IPS-18c (cell line): ENCODE results near the gene TSPAN14.

Experiments
- H3K4me3 ChIP-seq: 2 replicates; pipeline ENCODE4 v1.7.0; 2013; ENCODE audit warnings: low read depth, mild to moderate bottlenecking, low read length, moderate library complexity; ENCODE audit not compliant: insufficient read depth
- H3K9me3 ChIP-seq: one replicate; pipeline ENCODE4 v1.6.1; 2013; ENCODE audit warnings: mild to moderate bottlenecking, low read length, moderate library complexity; ENCODE audit not compliant: control insufficient read depth, insufficient read depth

Gene TSPAN14

DNA sequence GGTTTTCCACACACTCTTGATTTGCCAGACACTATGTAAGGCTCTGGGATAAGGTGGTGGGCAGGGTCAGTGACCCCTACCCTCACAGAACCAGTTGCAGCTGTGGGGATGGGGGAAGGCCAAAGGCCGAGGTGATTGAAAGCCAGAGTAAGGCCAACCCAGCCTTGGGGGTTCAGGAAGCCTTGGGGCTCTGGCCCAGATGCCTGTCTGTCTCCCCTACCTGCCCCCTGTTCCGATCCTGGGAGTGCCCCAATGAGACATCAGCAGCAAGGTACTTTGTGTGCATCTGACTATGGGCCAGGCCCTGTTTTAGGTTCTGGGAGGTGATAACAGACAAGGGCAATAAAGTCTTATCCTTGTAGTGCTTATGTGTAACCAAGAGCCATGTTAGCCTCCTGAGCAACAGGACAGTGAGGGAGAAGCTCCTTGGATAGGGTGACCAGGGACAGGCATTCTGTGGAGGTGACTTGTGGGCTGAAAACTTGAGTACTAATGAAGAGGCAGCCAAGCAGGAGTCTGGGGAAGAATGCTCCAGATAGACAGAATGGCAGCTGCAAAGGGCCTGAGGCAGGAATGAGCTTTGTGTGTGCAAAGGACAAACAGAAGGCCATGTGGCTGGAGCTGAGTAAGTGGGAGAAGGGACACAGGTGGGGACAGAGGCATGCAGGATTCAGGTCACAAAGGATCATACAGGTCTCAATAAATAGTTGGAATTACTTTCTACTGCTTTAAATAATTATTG lies 35.4 kb downstream of the TSPAN14 start:
- peaks cover 3% of the 10 kb centered on the region for H3K9me3 ChIP-seq

GRCh38 chr10:80491251-80492102 lies 37.4 kb downstream of the TSPAN14 start:
- no peak overlapping the region for H3K4me3 ChIP-seq
- H3K9me3 ChIP-seq: no peaks in the 10 kb centered on the region

More for the DNA sequence above, 35.4 kb downstream of the TSPAN14 start:
- no peak overlapping the region for H3K4me3 ChIP-seq

DNA sequence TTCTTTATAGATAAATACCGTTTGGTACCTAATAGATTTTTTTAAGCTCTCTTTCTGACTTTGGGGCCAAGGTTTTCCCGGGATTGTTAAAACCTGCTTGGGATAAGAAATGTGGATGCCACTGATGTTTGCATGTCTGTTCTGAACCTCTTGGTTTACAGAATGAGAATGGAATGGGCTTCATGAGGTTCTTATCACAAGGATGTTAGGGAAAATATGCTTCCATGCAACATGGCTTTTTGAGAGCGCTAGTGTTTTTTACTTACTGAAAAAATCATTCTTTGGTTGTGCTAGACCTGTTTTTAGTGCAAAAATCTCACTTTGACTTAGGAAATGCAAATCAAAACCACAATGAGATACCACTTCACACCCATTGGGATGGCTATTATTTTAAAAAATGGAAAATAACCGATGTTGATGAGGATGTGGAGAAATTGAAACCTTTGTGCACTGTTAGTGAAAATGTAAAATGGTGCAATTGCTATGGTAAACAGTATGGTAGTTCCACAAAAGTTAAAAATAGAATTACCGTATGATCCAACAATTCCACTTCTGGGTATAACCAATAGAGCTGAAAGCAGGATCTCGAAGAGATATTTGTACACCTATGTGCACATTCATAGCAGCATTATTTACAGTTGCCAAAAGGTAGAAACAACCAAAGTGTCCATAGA lies 38.9 kb downstream of the TSPAN14 start:
- Histone ChIP-seq H3K9me3 (no peaks in the 10 kb centered on the region), H3K4me3 (no peak overlapping the region)

DNA sequence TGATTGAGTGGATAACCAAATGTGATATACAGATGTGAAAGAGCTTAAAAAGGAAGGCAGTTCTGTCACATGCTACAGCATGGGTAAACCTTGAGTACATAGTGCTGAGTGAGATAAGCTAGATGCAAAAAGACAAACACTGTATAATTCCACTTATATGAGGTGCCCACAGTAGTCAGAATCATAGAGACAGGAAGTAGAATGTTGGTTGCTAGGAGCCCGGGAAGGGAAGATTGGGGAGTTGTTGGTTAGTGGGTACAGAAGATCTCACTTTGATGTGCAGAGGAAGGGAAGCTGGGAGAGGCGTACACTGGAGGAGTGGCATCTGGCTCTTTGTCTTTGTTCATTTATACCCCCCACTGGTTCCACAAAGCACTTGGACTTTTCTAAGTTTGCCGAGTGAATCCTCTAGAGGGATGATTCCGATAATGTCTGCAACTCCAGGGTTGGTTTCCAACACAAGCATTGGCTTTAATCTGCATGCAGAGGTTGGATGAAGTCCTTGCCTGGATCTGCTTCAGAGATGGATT lies 39.5 kb downstream of the TSPAN14 start:
- Histone ChIP-seq H3K4me3 (no peak overlapping the region), H3K9me3 (no peaks in the 10 kb centered on the region)

DNA sequence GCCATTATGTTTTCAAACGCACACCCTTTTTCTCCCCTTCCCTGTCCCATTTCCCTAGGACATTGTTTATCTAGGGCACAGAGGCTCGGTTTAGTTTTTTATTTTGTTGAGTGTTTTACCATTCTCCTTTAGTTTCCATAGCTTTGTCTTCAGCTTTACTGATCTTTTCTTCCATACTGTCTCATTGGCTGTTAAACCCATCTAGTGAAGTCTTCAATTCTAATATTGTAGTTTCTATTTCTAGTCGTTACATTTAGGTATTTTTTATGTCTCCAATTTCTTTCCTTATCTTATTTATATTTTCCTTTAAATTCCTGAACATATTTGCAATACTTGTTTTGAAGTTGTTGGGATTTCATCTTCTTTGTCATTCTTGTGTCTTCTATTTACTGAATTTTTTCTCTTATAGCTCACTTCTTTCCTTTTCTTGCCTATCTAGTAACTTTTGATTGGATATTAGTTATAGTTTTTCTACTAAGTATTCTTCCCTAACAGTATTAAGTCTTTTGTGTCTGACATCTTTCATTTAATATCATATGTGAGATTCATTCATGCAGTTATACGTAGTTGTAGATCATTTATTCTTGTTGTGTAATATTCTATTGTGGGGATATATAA lies 42.6 kb downstream of the TSPAN14 start:
- no peaks in the 10 kb centered on the region for H3K9me3 ChIP-seq
- H3K4me3 ChIP-seq: no peak overlapping the region

DNA sequence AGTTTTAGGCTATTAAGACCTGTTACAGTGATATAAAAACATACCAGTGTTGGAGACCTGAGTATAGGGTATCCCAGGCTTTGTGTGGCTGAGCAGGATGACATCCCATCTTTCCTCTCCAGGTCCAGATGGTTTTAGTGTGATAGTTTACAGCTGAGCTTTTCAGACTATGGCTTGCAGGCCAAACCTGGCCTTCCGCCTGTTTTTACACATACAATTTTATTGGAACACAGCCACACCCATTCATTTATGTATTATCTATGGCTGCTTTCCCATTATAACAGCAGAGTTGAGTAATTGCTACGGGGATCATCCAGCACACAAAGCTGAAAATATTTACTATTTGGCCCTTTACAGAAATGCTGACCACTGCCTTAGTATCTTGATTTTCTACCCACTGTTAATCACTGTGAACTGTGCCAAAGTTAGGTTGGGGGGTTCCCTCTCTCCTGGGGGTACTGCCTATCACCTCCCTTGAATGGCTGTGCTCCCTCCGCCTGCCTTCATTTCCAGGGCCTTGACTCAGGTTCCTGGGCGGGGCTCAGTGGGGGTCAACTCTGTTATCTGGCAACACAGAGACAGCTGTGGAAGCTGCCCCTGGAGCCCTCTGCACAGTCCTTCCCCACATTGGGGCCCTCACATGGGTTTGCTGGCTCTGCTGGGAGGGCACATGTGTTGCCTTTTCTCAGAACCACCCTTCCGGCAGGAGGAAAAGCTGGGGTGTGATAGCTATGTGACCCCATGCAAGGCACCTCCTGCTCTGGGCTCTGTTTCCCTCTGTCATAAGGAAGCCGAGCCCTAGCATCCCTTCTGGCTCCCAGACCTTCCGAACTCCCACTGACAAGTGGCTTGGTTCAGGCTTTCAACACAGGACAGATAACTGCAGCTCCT lies 43.3 kb downstream of the TSPAN14 start:
- H3K4me3 ChIP-seq: no peak overlapping the region
- no peaks in the 10 kb centered on the region for H3K9me3 ChIP-seq

DNA sequence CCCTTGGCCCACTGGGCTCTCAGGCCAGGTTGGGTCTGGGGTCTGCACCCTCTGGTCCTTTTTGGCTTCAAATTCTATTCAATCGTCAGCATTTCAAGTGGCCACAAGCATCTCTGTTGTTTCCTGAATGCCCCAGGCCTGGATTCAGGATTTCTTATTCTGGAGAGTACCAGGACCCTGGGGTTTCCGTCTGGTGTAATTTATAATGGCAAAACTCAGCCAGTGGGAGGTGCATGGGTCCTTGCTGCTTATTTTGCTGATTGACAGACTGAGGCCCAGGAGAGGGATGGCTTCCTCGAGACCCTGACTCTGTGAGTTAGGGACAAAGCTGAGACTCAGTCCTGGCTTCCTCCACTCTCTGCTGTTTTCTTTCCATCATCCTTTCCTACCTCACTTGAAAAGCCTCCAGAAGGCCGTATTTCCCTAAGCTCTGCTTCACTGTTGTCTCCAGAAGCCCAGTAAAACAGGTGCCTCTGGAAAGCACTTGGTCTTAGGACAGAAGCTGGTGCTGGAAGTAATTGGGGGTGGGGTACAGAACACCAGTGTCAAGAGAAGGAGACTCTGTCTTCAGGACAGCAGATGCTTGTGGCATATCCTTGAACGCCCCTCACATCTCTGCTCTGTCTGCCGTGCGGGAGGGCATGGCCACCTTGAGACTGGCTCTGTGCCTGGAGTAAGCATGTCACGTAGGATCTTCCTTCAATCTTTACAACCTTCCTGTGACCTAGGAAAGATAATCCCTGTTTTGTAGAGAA lies 44.1 kb downstream of the TSPAN14 start:
- H3K4me3 ChIP-seq: no peak overlapping the region
- no peaks in the 10 kb centered on the region for H3K9me3 ChIP-seq

DNA sequence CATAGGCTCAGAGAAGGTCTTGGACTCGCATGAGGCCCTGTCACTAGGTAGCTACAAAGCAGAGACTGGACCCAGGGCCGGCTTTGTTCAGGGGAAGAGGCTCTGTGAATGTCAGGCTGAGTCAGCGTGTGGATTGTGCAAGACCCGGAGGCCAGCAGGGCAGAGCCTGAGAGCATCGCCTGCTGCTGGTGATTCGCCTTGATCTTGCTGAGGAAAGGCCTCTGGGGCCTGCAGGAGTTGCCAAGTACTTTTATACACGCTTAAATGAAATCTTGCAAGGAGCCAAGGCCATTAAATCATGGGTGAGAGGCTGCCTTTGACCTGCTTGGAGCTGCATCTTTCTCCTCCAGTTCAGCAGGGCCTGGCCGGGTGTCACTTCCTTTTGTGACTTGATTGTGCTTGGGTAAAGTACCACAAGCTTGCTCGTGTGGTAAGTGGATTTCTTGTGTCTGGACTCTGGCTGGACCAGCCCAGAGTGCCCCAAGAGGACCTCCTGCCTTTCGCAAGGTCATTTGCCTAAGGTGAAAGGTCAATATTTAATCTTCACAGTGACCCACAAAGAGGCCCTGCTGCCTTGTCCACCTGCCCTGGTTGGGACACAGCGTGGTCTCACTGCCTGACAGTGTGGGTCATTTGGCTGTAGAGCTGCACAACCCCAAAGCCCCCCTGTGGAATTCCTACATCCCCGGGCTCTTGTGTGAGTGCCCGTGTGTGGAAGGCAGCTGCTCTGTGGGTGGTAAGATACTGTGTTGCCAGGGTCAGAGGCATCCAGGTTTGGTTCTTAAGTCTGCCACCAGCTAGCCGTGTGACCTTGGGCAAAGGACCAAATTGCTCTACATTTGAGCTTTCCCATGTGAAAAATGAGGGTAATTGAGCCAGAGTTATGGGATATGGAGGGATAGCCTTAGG lies 45.0 kb downstream of the TSPAN14 start:
- H3K4me3 ChIP-seq: no peak overlapping the region
- H3K9me3 ChIP-seq: no peaks in the 10 kb centered on the region

- Histone ChIP-seq H3K4me3 (no peak overlapping the region), H3K9me3 (no peaks in the 10 kb centered on the region)
Measured at GRCh38 chr10:80500572-80501380, 46.7 kb downstream of the TSPAN14 start.

- no peak overlapping the region for H3K4me3 ChIP-seq
Measured at GRCh38 chr10:80501381-80501912, 47.3 kb downstream of the TSPAN14 start.

DNA sequence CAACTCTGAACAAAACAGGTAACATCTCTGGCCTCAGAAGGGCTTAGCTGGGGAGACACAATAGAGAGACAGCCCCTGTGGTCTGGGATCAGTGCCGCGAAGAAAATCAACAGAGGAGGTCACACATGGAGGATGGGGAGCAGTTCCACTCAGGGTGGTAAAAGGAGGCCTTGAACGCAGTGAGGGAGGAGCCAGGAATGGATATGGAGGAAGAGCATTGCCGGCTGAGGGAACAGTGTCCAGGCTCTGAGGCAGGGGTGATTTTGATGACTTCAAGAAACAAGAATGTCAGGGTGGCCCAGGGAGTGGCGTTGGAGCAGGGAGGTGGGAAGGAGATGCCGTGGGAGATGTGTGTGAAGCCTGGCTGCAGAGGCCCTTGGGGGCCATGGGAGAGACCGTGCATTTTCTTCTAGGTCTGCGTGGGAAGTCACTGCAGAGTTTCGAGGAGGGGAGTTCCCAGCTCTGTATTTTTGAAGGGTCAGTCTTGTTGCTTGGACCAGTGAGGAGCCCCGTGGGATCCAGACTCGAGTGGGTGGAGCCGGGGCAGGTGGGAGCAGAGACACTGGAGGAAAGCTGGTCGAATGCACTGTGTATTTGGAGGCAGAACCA lies 47.9 kb downstream of the TSPAN14 start:
- no peaks in the 10 kb centered on the region for H3K9me3 ChIP-seq
- no peak overlapping the region for H3K4me3 ChIP-seq

More at GRCh38 chr10:80501381-80501912, 47.3 kb downstream of the TSPAN14 start:
- no peaks in the 10 kb centered on the region for H3K9me3 ChIP-seq

DNA sequence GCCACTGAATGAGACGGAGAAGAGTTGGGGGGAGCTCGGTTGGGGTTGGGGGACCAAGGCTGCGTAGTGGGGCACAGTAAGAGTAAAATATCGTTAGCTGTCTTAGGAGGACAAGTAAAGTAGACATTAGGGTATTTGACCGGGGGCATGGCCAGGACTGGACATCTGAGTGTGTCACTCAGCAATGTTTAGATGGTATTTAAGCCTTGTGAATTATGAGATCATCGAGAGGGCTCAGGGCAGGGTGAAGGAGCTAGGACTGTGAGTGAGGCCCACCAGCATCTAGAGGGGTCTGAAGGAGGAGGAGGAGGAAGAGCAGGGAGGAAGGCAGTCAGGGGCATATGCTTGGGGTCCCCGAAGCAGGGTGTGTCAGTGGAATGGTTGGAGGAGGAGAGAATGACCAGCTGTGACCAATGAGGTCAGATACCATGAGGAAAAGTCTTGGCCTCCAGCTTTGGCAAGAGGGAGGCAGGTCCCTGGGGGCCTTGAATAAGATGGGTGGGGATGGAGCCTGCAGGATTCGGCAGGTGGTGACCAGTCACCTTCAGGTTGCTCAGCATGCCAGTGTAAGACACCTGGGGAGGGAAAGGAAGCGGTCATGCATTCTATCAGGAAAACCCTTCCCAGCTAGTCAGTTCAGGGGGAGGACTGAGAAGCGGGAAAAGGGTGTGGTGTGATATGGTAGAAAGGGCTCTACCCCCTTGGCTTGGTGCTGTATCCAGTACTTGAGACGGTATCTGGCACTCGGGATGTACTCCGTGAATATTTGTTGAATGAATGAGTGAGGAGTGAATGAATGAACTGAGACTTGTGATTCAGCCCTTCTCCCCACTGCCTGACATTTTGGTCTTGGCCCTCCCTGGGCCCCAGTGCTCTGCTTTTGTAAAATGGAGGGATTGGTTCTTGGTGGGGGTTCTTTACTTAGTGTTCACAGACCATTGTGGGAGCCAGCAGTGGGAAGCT lies 48.8 kb downstream of the TSPAN14 start:
- no peak overlapping the region for H3K4me3 ChIP-seq
- no peaks in the 10 kb centered on the region for H3K9me3 ChIP-seq
